ENCODE data around the gene AK2.
"Not testable (repeated sequence)": the region's sequence is repeated elsewhere in the genome, so short reads cannot be mapped to it uniquely, and the experiment has no call there.

The AK2 gene

GRCh38 chr1:33036526-33037503 is at the start of gene AK2:
AK2 (minus strand) TSS chr1:33036883; CDS start chr1:33036828, 55 bp downstream.
- DNase-seq: peak; percentile 97

GRCh38 chr1:33086384-33086850 is 49.7 kb upstream of the AK2 start:
- no peak for DNase-seq

- no peak for DNase-seq
These were observed 48.6 kb upstream of the AK2 start for GRCh38 chr1:33085332-33085731.

GRCh38 chr1:33082575-33083108 is 46.0 kb upstream of the AK2 start:
- no peak for DNase-seq

DNA sequence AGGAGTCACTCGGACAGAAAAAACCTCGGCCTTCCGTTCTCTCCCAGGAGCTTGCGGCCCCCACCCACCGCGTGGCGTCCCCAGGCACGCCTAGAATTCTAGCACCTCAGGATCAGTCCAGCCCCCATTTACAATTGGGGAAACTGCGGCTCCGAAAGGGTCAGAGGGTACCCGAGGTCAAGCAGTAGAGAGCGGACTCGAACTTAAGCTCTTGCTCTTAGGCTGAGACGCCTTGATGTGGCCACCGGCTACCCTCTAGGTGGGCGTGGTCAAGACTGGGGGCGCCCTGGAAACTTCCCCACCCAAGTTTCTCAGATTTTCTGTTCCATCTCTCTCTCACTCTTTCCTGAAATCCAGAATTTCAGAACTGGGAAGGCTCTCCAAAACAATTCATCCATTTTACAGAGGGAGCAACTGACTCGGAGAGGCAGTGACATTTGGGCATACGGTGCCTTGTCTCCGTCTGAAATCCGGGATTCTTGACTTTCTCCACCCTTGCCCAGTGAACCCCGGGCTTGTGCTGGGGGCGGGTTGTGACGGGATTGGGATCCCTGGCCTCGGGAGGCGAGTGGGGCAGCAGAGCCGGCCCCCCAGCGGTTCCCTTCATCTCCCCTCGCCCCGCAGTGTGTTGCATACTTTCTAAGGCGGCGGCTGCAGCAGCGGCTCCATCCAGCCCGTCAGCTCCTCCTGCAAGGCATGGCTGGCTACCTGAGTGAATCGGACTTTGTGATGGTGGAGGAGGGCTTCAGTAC is 45.0 kb upstream of the AK2 start:
- DNase-seq: no peak

- DNase-seq: peak; percentile 62
These were observed 44.3 kb upstream of the AK2 start, which contains the start of gene AZIN2 for GRCh38 chr1:33080885-33081553. AZIN2 (plus strand) TSS chr1:33081153; CDS start chr1:33082250, 1,097 bp downstream.

GRCh38 chr1:33080373-33080772 is 43.7 kb upstream of the AK2 start:
- no peak for DNase-seq

DNA sequence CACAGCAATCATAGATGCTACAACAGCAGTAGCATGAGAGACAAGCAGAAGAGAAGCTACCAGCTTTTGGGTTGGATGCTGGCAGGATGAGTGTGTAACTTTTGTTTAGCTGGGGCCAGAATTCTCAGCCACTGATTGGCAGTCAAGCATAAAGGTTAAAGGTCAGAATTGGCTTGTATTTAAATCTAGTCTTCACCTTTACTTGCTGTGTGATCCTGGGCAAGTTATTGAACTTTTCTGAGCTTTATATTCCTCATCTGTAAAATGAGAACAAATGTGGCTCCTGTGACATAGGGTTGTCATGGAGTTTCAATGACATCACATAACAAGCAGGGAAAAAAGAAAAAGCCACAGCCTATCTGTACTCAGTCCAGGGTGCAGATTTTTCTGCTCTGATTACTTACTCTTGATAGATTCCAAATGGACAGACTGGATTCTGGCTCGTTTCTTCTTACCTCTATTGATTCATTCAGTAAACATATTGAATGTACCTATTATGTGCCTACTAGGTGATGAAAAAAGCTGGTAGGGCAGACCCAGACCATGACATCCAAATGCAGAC is 41.4 kb upstream of the AK2 start:
- no peak for DNase-seq

DNA sequence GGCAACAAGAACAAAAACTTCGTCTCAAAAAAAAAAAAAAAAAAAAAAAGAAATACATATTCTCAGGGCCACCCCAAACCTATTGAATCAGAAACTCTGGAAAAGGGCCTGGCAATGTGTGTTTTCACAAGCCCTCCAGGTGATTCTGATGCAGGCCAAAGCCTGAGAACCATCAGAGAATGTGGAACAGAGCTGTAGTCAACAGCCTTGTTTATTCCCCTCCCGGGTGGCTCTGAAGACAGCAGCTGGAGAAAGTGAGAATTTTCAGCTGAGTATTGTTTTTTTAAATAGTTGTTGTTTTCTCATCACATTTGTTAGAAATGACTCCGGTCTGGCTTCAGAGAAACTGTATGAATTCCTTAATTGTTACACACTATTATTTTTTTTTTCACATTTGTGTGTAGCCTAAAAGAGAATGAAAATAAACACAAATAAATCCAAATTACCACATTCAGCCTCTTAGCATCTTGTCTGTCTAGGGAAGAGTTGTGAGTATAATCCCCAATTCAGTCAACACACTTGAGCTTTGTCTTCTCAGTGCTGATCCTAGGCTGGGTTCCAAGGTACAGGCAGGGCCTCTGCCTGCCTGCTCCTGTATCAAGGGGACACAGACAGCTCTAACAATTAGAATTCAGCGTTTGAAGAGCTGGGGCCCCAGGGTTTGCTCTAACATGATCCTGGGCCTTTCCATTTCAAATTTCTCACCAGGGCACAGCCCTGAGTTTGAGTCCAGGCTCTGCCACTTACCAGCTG is 37.7 kb upstream of the AK2 start:
- DNase-seq: no peak

- DNase-seq: no peak
These were observed 36.0 kb upstream of the AK2 start for GRCh38 chr1:33072707-33073106.

DNA sequence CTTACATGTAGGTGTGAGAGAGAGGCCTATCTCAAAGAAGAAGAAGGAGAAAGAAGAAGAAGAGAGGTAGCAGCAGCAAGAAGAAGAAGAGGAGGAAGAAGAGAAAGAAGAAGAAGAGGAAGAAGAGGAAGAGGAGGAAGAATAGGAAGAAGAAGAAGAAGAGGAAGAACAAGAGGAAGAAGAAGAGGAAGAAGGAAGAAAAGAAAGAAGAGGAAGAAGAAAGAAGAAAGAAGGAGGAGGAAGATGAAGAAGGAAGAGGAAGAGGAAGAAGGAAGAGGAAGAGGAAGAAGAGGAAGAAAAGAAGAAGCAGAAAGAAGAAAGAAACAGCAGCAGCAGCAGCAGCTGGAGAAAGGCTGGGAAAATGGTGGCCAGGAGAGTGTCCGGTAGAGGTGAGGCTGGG is 33.9 kb upstream of the AK2 start:
- DNase-seq: no peak

GRCh38 chr1:33068108-33068507 is 31.4 kb upstream of the AK2 start:
- DNase-seq: not testable (repeated sequence)

DNA sequence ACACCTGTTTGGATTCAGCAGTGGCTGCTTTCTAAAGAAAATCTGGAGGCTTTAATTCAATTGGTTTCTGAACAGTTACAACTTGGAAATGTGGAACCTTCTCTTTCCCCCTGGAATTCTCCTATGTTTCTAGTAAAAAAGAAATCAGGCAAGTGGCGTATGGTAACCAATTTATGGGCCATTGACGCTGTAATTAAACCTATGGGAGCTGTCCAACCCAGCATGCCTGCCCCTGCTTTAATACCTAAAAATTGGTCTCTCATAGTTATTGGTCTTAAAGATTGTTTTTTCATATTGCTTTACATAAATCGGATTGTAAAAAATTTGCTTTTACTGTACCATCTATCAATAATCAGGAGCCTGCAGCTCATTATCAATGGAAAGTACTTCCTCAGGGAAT is 29.8 kb upstream of the AK2 start:
- DNase-seq: not testable (repeated sequence)

GRCh38 chr1:33065301-33065700 is 28.6 kb upstream of the AK2 start:
- no peak for DNase-seq

DNA sequence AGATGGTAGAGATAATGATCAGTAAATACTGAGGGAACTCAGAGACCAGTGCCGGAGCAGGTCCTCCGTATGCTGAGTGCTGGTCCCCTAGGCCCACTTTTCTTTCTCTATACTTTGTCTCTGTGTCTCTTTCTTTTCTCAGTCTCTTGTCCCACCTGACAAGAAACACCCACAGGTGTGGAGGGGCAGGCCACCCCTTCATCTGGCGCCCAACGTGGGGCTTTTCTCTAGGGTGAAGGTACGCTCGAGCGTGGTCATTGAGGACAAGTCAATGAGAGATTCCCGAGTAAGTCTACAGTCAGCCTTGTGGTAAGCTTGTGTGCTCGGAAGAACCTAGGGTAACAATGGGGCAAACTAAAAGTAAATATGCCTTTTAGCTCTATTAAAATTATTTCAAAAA is 27.6 kb upstream of the AK2 start:
- not testable (repeated sequence) for DNase-seq

DNA sequence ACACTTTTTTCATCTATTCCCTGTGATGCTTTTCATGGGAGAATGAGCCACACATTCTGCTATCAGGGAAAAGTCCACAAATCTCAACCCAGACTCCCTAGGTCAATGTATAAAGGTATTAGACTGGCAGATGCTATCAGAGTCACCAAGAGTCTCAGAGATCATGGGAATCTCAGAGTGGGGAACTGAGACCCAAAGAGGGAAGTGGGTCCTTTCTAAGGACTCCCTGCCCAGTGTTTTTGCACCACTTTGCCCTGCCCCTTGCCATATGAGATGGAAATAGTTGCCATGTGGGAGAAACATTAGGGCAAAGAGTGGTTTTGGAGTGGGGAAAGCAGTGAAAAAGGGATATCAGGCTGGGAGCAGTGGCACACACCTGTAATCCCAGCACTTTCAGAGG is 25.2 kb upstream of the AK2 start:
- DNase-seq: no peak

- DNase-seq: no peak
These were observed 23.9 kb upstream of the AK2 start for GRCh38 chr1:33060579-33061083.

GRCh38 chr1:33057095-33057494 is 20.4 kb upstream of the AK2 start:
- no peak for DNase-seq

DNA sequence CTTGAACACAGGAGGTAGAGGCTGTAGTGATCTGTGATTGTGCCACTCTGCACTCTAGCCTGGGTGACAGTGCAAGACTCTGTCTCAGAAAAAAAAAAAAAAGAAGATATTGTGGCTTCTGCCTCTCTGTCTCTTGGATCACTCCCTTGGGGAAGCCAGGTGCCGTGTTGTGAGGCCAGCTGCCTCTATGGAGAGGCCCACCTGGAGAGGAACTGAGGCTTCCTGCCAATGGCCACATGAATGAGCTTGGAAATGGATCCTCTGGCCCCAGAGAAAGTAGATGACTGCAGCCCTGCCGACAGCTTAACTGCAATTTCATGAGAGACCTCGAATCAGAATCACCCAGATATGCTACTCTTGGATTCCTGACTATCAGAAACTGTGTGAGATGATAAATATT is 19.7 kb upstream of the AK2 start:
- no peak for DNase-seq

- no peak for DNase-seq
These were observed 18.7 kb upstream of the AK2 start for GRCh38 chr1:33055210-33056008.

Measured in NCI-H187 treated with DMSO at 0.1 percent for 48 hours (cell line).